Activated CD4-positive, alpha-beta T cell treated with anti-CD3 and anti-CD28 coated beads, Interleukin-2, amount 50 U/mL, for 4 hours (primary cell): ENCODE measurements around the gene BNIP5.
A peak's percentile ranks its signal among the peaks of the same experiment; 100 is the strongest.
"Not testable (repeated sequence)": the region's sequence is repeated elsewhere in the genome, so short reads cannot be mapped to it uniquely, and the experiment has no call there.

Experiments used
- DNase-seq, 2 experiments: peaks; one replicate each; pipeline ENCODE4 v3.0.0-alpha.2; 2020

BNIP5 gene

GRCh38 chr6:36364669-36365479 is 28.2 kb upstream of the BNIP5 start:
- DNase-seq = no peak

- not testable (repeated sequence) for DNase-seq
These were observed 27.5 kb upstream of the BNIP5 start for GRCh38 chr6:36364061-36364635.

GRCh38 chr6:36363371-36363752 is 26.7 kb upstream of the BNIP5 start:
- DNase-seq = not testable (repeated sequence)

- no peak for DNase-seq
These were observed 26.1 kb upstream of the BNIP5 start for GRCh38 chr6:36362551-36363370.

DNA sequence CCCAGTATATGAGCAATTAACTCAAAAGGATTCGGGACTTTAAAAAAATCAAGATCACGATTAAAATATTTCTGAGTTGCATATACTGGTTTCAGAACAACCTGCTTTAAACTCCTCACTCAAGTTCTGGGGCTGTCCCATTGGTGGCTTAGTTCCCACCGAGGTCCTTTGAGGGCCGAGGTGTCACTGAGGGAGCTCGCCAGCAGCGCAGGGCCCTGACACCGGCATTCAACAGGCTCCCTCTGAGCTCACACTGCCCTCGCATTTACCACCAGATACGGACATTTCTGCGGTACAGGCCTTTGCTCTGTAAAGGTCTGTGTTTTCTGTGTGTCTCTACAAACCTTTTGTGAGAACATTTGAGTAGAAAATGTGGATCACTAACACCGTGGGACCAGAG is 24.4 kb upstream of the BNIP5 start:
- DNase-seq = no peak

GRCh38 chr6:36360241-36361054 is 23.8 kb upstream of the BNIP5 start:
- DNase-seq = peak; percentile 54 to 56

DNA sequence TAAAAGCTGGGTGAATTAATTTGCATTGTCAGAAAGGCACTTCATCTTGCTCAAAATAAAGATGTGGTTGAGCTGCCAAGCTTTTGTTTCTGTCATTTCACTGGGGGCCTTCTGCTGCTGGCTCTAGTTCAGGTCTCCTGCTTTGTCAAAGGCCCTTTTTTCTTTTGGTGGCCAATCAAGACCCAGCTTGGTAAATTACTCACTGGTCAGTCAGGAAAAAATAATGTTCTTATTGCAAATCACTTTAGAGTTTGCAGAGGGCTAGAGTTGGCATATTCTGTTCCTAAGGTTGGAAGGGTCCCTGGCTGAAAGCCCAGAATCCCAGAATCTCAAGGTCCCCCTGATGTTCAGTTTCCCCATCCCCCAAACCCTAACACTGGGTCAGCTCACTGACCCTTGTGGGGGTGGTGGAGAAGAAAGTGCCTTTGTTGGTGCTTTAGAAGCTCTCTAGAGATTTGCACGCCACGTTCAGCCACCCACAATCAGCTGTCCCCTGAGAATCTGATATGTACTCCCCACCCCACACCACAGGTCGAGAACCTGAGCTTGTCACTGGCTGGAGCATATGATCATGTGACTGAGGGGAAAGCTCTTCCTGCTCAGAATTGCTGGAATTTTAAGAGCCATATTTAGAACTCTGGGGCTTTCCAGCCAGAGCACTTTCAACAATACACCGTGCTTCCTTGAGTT is 21.7 kb upstream of the BNIP5 start:
- no peak for DNase-seq

DNA sequence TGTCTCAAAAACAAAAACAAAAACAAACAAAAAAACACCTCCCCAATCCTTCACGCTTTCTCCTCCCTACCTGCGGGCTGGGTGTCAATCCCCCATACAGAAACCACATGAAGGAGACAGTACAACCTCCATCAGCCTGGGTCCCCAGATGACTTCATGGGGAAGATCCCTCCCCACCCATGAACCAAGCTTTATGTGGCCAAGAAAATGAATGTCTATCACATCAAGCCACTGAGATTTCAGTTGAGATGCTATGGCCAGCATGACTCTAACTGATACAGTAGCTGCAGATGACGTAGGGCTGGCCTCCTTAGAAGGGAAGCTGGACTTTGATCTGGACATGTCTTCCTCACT is 21.2 kb upstream of the BNIP5 start:
- DNase-seq = no peak

GRCh38 chr6:36355819-36356218 is 19.1 kb upstream of the BNIP5 start:
- no peak for DNase-seq

DNA sequence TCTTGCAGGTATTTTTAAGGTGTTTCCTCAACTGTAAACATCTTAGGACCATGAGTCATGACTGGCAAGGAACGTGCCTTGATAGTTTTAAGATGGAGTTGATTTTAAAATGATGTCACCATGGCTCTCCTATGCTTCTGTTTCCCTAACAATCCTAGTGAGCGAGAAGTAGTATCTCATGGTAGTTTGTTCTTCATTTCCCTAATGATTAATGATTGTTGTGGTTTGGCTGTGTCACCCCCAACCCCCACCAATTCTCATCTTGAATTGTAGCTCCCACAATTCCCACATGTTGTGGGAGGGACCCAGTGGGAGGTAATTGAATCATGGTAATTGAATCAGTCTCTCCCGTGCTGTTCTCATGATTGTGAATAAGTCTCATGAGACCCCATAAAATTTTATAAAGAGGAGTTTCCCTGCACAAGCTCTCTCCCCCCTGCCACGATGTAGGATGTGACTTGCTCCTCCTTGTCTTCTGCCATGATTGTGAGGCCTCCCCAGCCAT is 16.8 kb upstream of the BNIP5 start:
- no peak for DNase-seq

DNA sequence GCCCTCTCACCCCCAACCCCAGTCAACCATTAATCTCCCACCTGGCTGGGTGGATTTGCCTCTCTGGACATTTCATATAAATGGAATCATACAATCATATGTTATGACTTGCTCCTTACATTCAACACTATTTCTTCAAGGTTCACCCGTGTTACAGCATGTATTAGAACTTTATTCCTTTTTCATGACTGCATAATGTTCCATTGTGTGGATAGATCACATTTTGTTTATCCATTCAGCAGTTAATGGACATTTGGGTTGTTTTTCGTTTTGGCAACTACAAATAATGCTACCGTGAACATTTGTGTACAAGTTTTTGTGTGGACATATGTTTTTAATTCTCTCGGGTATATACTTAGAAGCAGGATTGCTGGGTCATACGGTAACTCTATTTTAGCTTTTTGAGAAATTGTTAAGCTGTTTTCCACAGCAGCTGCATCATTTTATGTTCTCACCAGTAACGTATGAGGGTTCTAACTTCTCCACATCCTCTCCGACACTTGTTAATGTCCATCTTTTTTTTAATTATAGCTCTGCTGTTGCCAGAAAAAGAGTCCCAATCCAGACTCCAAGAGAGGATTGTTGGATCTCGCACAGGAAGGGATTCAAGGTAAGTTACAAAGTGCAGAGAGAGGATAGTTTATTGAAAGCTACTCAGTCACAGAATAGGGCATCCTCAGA is 15.9 kb upstream of the BNIP5 start:
- DNase-seq = no peak

GRCh38 chr6:36350681-36351571 is 14.2 kb upstream of the BNIP5 start:
- no peak for DNase-seq

DNA sequence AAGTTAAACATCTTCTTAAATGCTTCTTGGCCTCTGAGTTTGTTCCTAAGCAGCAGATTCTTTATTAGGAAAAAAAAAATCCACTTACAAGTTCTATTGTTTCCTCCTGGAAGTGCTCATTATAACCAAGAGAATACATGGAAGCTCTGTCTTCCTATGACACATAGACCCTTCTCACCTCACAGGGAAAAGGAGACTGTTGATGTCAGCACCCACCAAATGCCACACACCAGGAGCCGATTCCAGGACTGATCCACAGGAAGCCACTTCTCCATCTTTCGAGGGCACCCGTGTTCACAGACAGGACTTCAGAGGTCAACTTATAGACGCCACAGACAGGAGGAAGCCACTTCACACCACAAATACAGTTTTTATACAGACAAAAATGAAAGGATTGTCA is 13.4 kb upstream of the BNIP5 start:
- DNase-seq = no peak

- DNase-seq = no peak
These were observed 12.6 kb upstream of the BNIP5 start for GRCh38 chr6:36349240-36349639.

GRCh38 chr6:36347621-36348020 is 10.9 kb upstream of the BNIP5 start:
- no peak for DNase-seq

DNA sequence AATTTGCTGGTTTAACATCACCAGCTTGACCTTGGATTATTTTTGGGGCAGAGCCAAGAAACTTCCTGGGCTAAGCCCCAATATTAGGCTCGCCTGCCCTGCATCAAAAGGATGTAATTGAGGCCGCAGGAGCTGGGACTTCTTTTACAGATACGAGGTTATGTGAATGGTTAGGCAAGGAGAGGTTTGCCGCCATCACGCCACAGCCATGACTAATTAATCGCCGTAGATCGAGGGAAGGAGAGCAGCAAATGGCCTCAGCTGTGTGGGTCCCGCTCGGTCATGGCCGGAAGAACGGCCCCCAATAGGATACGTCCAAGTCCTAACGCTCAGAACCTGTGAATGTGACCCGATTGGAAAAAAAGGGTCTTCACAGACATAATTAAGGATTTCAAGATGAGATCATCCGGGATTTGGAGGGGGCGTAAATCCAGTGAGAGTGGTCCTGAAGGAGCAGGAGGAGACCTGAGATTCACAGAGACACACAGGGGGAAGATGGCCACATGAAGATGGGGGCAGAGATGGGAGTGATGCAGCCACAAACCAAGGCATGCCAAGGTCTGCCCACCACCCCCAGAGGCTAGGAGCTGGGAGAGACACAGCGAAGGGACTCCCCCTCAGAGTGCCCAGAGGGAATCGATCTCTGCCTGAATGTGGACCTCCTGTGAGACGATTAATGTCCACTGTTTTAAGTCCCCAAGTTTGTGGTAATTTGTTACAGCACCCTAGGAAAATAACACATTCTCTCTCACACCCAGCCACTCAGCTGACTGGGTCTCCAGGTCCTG is 10.0 kb upstream of the BNIP5 start:
- no peak for DNase-seq

DNA sequence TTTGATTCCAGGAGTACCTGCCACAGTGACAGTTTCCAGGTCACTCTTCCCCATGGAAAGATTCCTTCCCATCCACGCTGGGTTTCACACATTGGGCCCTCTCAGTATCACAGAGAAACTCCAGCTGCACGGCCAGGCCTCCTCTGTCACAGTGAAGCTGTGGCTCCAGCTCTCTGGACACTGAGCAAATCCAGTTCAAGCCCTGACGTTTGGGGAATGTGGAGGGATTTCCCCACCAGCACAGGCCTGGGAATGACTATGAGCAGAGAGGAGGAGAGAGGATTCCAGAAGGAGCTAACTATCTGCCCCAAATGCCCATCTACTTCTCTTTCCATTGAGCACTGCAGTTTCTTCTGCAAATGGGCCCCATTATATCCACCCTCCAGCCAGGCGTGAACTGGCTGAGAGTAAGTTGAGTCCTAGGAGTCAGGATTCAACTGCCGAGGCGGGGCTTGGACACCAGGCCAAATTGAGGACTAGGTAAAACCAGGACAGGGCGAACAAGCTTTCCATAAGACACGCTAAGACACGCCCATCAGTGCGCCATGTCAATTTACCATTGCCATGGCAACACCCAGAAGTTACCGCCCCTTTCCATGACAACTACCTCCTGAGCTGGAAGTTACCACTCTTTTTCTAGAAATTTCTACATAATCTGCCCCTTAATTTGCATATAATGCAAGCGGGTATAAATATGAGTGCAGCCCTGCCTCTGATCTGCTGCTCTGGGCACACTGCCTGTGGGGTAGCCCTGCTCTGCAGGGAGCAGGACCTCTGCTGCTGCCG is 9.2 kb upstream of the BNIP5 start:
- no peak for DNase-seq

DNA sequence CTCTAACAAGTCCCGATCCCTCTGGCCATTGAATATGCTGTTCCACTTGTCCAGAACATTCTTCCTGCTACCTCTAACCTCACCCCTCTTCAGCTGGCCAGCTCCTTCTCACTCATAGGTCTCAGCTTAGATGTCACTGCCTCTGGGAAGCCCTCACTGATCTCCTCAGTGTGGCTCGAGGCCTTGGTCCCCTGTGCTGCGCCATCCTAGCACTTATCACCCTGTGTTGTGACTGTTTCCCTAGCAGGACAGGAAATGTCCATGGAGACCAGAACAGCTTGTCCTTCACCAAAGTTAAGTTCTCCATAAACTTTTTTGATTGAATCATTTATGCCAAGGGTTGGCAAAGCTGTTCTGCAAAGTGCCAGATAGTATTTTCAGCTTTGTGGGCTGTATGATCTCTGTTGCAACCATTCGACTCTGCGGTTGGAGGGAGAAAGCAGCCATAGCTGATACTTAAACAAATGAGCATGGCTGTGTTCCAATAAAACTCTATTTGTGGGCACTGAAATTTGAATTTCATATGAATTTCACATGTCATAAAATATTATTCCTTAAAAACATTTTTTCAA is 6.5 kb upstream of the BNIP5 start:
- no peak for DNase-seq
